Nephron (organoid): ENCODE results near the gene CDKN1B.

ENCODE experiments used
- H3K27ac Mint-ChIP-seq, 3 experiments: 2 replicates each; pipeline ENCODE4 v1.8.0; 2020; ENCODE audit warnings: mixed read lengths in 3 of 3, mild to moderate bottlenecking in 2 of 3, moderate library complexity in 1 of 3
- H3K27me3 Mint-ChIP-seq: 2 replicates; pipeline ENCODE4 v1.8.0; 2021; ENCODE audit warnings: low read depth, mild to moderate bottlenecking, moderate library complexity, mixed read lengths
- H3K36me3 Mint-ChIP-seq: 2 replicates; pipeline ENCODE4 v1.8.0; 2020; ENCODE audit warnings: low read depth, mixed read lengths
- H3K4me1 Mint-ChIP-seq: 2 replicates; pipeline ENCODE4 v1.8.0; 2020; ENCODE audit warnings: mixed read lengths
- H3K4me3 Mint-ChIP-seq, 3 experiments: 2 replicates each; pipeline ENCODE4 v1.8.0; 2020; ENCODE audit warnings: mild to moderate bottlenecking in 3 of 3, mixed read lengths in 3 of 3, moderate library complexity in 2 of 3
- H3K9me3 Mint-ChIP-seq: 2 replicates; pipeline ENCODE4 v1.8.0; 2020; ENCODE audit warnings: mixed read lengths
- CTCF ChIP-seq, 3 experiments: fragments of 200-600 bp; sonication (generic); IDR thresholded peaks; one replicate each; pipeline ENCODE4 v1.5.0; 2021; ENCODE audit warnings: antibody characterized with exemption in 3 of 3; ENCODE audit not compliant: unreplicated experiment in 3 of 3

The CDKN1B gene

GRCh38 chr12:12701457-12701856, 15.7 kb upstream of the CDKN1B start:
- Mint-ChIP-seq H3K36me3 (no peaks in the 10 kb centered on the region), H3K27ac (no peak overlapping the region), H3K4me1 (peaks cover 24% of the 10 kb centered on the region)

GRCh38 chr12:12704593-12705230, 12.5 kb upstream of the CDKN1B start:
- H3K4me1 Mint-ChIP-seq: peaks cover 10% of the 10 kb centered on the region
- TF ChIP-seq CTCF (IDR thresholded peaks at IDR 0.05; ENCODE audit: unreplicated experiment in 3 of 3): peak; percentile 94 to 98 (median 96)
- no peaks in the 10 kb centered on the region for H3K36me3 Mint-ChIP-seq
- H3K9me3 Mint-ChIP-seq: no peaks in the 10 kb centered on the region
- H3K4me3 Mint-ChIP-seq: no peak overlapping the region
- H3K27ac Mint-ChIP-seq: peak overlapping the region; percentile 15 to 70 (median 21)
- no peaks in the 10 kb centered on the region for H3K27me3 Mint-ChIP-seq

More at GRCh38 chr12:12701457-12701856, 15.7 kb upstream of the CDKN1B start:
- Mint-ChIP-seq H3K27me3 (peaks cover 4% of the 10 kb centered on the region), H3K4me3 (no peak overlapping the region), H3K9me3 (no peaks in the 10 kb centered on the region)
- TF ChIP-seq CTCF (IDR thresholded peaks at IDR 0.05; ENCODE audit: unreplicated experiment in 3 of 3): no peak

- Mint-ChIP-seq H3K36me3 (no peaks in the 10 kb centered on the region), H3K27me3 (no peaks in the 10 kb centered on the region), H3K4me1 (peaks cover 10% of the 10 kb centered on the region), H3K9me3 (no peaks in the 10 kb centered on the region), H3K27ac (no peak overlapping the region), H3K4me3 (no peak overlapping the region)
- no peak for TF ChIP-seq CTCF (IDR thresholded peaks at IDR 0.05; ENCODE audit: unreplicated experiment in 3 of 3)
Measured at GRCh38 chr12:12705838-12706520, 11.2 kb upstream of the CDKN1B start.

GRCh38 chr12:12713932-12714275, 3.3 kb upstream of the CDKN1B start:
- Mint-ChIP-seq H3K36me3 (peaks cover 6% of the 10 kb centered on the region), H3K27me3 (peaks cover 37% of the 10 kb centered on the region), H3K27ac (peak overlapping the region; percentile 81 to 89 (median 81)), H3K4me1 (peaks cover 37% of the 10 kb centered on the region), H3K4me3 (peak overlapping the region; percentile 69 to 74 (median 69)), H3K9me3 (no peaks in the 10 kb centered on the region)
- TF ChIP-seq CTCF (IDR thresholded peaks at IDR 0.05; ENCODE audit: unreplicated experiment in 3 of 3): no peak

- Mint-ChIP-seq H3K4me3 (peak overlapping the region; percentile 69 to 74 (median 69)), H3K27ac (peak overlapping the region; percentile 81 to 89 (median 81)), H3K4me1 (peaks cover 42% of the 10 kb centered on the region), H3K27me3 (peaks cover 42% of the 10 kb centered on the region), H3K36me3 (peaks cover 12% of the 10 kb centered on the region), H3K9me3 (no peaks in the 10 kb centered on the region)
- peak in 1 of 3 experiments; percentile 26 for TF ChIP-seq CTCF (IDR thresholded peaks at IDR 0.05; ENCODE audit: unreplicated experiment in 3 of 3)
Measured at GRCh38 chr12:12714276-12715021, 2.7 kb upstream of the CDKN1B start.
